Gastrocnemius medialis (tissue), 4 donors: ENCODE results near the gene SSTR4. TPM values are rescaled to one million over a fixed set of nuclear protein-coding genes. Genes with fewer than 3 reads are reported as not detected.

Source experiments
- ATAC-seq, 2 donors: fragments of 150-250 bp; one replicate each; pipeline ENCODE4 v1.9.1; 2016
- DNase-seq, 2 donors: peaks; one replicate each; pipeline ENCODE4 v3.0.0-alpha.2; 2019
- H3K27ac ChIP-seq, 4 donors: fragments of 200-600 bp; sonication (generic); 1 replicate in 1 of 4; 2 replicates in 3 of 4; pipeline ENCODE4 v1.5.1; 2016 to 2018; ENCODE audit warnings: mild to moderate bottlenecking in 2 of 4, moderate library complexity in 1 of 4
- H3K27me3 ChIP-seq, 3 donors: fragments of 200-600 bp; sonication (generic) in 2 of 3; 1 replicate in 1 of 3; 2 replicates in 2 of 3; pipeline versions ENCODE4 v1.5.1 to v1.6.0; 2016 to 2019; ENCODE audit warnings: mild to moderate bottlenecking in 1 of 3, moderate library complexity in 1 of 3
- H3K36me3 ChIP-seq, 2 donors: fragments of 200-600 bp; sonication (generic) in 1 of 2; one replicate each; pipeline ENCODE4 v1.5.1; 2017 to 2018
- H3K4me1 ChIP-seq, 2 donors: fragments of 200-600 bp; sonication (generic) in 1 of 2; one replicate each; pipeline ENCODE4 v1.5.1; 2016 to 2017; ENCODE audit warnings: mild to moderate bottlenecking in 2 of 2
- H3K4me3 ChIP-seq, 4 donors: fragments of 200-600 bp; sonication (generic) in 3 of 4; 1 replicate in 1 of 4; 2 replicates in 3 of 4; pipeline ENCODE4 v1.5.1; 2016 to 2019; ENCODE audit warnings: mild to moderate bottlenecking in 2 of 4
- H3K9me3 ChIP-seq, 3 donors: fragments of 200-600 bp; sonication (generic) in 2 of 3; 1 replicate in 1 of 3; 2 replicates in 2 of 3; pipeline ENCODE4 v1.5.1; 2016 to 2019
- POLR2A ChIP-seq, 2 donors: fragments of 450-650 bp; IDR thresholded peaks; one replicate each; pipeline ENCODE4 v1.6.1; 2017; ENCODE audit warnings: antibody characterized with exemption in 2 of 2, mild to moderate bottlenecking in 2 of 2, moderate library complexity in 2 of 2
- in situ Hi-C, 4 donors: fragments of 200-750 bp; cut with MboI; loops; one replicate each; pipeline versions ENCODE4 v1.15.0 to v1.8.0; 2017; ENCODE audit warnings: low sequenced_read_pairs in 4 of 4
- intact Hi-C: fragments of 100-400 bp; cut with DNase I; formaldehyde crosslinking; loops from one replicate; pipeline ENCODE4 v1.15.1; 2023; ENCODE audit warnings: low total_unique reads
- total RNA-seq, 4 donors: library from RNA; depleted of rRNA; stranded (reverse); fragments of >200 nt; gene quantifications; one replicate each; pipeline versions ENCODE4 v1.1.0 to v1.2.3, GENCODE V29; 2016
- TF ChIP-seq, protein P1 (sequence below), 5 experiments: fragments of 450-650 bp in 3 of 5; fragments of 200-600 bp in 2 of 5; sonication (generic) in 2 of 5; IDR thresholded peaks in 4 of 5; conservative IDR thresholded peaks in 1 of 5; 1 replicate in 4 of 5; 2 replicates in 1 of 5; pipeline ENCODE4 v1.5.1; 2016 to 2019; ENCODE audit warnings: antibody characterized with exemption in 5 of 5, mild to moderate bottlenecking in 3 of 5, moderate library complexity in 3 of 5

The SSTR4 gene
- total RNA-seq, 4 donors from 2014 or later: not detected

GRCh38 chr20:23021541-23021940, 13.6 kb upstream of the SSTR4 start:
- Histone ChIP-seq H3K36me3 (no peaks in the 10 kb centered on the region), H3K4me3 (no peak overlapping the region), H3K4me1 (peaks cover 0 to 4% of the 10 kb centered on the region in 2 donors), H3K27me3 (no peaks in the 10 kb centered on the region), H3K27ac (no peak overlapping the region), H3K9me3 (no peaks in the 10 kb centered on the region)
- ATAC-seq: no peak
- DNase-seq: no peak
- in situ Hi-C loops (loop anchor here in 1 of 4 donors (25.0 kb wide), 1 partner anchor 109 kb away; no protein-coding TSS in a partner anchor), intact Hi-C loops (no loop called here)
- no peak for TF ChIP-seq POLR2A (IDR thresholded peaks at IDR 0.05)
- TF ChIP-seq, protein P1, sequence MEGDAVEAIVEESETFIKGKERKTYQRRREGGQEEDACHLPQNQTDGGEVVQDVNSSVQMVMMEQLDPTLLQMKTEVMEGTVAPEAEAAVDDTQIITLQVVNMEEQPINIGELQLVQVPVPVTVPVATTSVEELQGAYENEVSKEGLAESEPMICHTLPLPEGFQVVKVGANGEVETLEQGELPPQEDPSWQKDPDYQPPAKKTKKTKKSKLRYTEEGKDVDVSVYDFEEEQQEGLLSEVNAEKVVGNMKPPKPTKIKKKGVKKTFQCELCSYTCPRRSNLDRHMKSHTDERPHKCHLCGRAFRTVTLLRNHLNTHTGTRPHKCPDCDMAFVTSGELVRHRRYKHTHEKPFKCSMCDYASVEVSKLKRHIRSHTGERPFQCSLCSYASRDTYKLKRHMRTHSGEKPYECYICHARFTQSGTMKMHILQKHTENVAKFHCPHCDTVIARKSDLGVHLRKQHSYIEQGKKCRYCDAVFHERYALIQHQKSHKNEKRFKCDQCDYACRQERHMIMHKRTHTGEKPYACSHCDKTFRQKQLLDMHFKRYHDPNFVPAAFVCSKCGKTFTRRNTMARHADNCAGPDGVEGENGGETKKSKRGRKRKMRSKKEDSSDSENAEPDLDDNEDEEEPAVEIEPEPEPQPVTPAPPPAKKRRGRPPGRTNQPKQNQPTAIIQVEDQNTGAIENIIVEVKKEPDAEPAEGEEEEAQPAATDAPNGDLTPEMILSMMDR (IDR thresholded peaks at IDR 0.05 in 4 of 5, conservative IDR thresholded peaks at IDR 0.05 in 1 of 5): no peak

- intact Hi-C loops (no loop called here), in situ Hi-C loops (loop anchor here in 1 of 4 donors (25.0 kb wide), 1 partner anchor 110 kb away; no protein-coding TSS in a partner anchor)
- Histone ChIP-seq H3K4me3 (no peak overlapping the region), H3K27me3 (no peaks in the 10 kb centered on the region), H3K27ac (no peak overlapping the region), H3K36me3 (no peaks in the 10 kb centered on the region), H3K9me3 (no peaks in the 10 kb centered on the region), H3K4me1 (peaks cover 0 to 4% of the 10 kb centered on the region in 2 donors)
- no peak for ATAC-seq
- TF ChIP-seq, protein P1 (IDR thresholded peaks at IDR 0.05 in 4 of 5, conservative IDR thresholded peaks at IDR 0.05 in 1 of 5): no peak
- DNase-seq: no peak
Observed at GRCh38 chr20:23021951-23022350, 13.2 kb upstream of the SSTR4 start.

GRCh38 chr20:23022849-23023248, 12.3 kb upstream of the SSTR4 start:
- Histone ChIP-seq H3K4me1 (peaks cover 0 to 4% of the 10 kb centered on the region in 2 donors), H3K27ac (no peak overlapping the region), H3K4me3 (no peak overlapping the region), H3K27me3 (no peaks in the 10 kb centered on the region), H3K9me3 (no peaks in the 10 kb centered on the region), H3K36me3 (no peaks in the 10 kb centered on the region)
- intact Hi-C loops: no loop called here
- no peak for ATAC-seq
- in situ Hi-C loops: loop anchor here in 1 of 4 donors (25.0 kb wide), 1 partner anchor 111 kb away; no protein-coding TSS in a partner anchor
- DNase-seq: no peak
- TF ChIP-seq POLR2A (IDR thresholded peaks at IDR 0.05): no peak
- TF ChIP-seq, protein P1 (IDR thresholded peaks at IDR 0.05 in 4 of 5, conservative IDR thresholded peaks at IDR 0.05 in 1 of 5): no peak

GRCh38 chr20:23023621-23024177, 11.4 kb upstream of the SSTR4 start:
- H3K9me3 ChIP-seq: no peaks in the 10 kb centered on the region
- ATAC-seq: no peak
- intact Hi-C loops: no loop called here
- H3K36me3 ChIP-seq: no peaks in the 10 kb centered on the region
- in situ Hi-C loops: loop anchor here in 1 of 4 donors (25.0 kb wide), 1 partner anchor 111 kb away; no protein-coding TSS in a partner anchor
- TF ChIP-seq, protein P1 (IDR thresholded peaks at IDR 0.05 in 4 of 5, conservative IDR thresholded peaks at IDR 0.05 in 1 of 5): no peak
- no peak for TF ChIP-seq POLR2A (IDR thresholded peaks at IDR 0.05)
- no peaks in the 10 kb centered on the region for H3K27me3 ChIP-seq
- H3K4me1 ChIP-seq: peaks cover 0 to under 1% of the 10 kb centered on the region in 2 donors
- H3K27ac ChIP-seq: no peak overlapping the region
- no peak overlapping the region for H3K4me3 ChIP-seq
- no peak for DNase-seq
